Mucosa of rectum (tissue), 2 donors: Measurements from ENCODE around the gene CDK12.
"Not testable (repeated sequence)": the region's sequence is repeated elsewhere in the genome, so short reads cannot be mapped to it uniquely, and the experiment has no call there.

Source experiments
- H3K27ac ChIP-seq, 2 donors: one replicate each; pipeline ENCODE4 v1.7.0; 2013; ENCODE audit warnings: inconsistent platforms in 2 of 2, low read depth in 2 of 2, low read length in 2 of 2
- H3K27me3 ChIP-seq, 2 donors: one replicate each; pipeline ENCODE4 v1.7.0; 2013; ENCODE audit warnings: low read length in 2 of 2; ENCODE audit not compliant: control insufficient read depth in 2 of 2, insufficient read depth in 2 of 2
- H3K36me3 ChIP-seq, 2 donors: one replicate each; pipeline ENCODE4 v1.7.0; 2013; ENCODE audit warnings: low read length in 2 of 2; ENCODE audit not compliant: control insufficient read depth in 2 of 2, insufficient read depth in 2 of 2
- H3K4me1 ChIP-seq, 2 donors: one replicate each; pipeline ENCODE4 v1.7.0; 2013; ENCODE audit warnings: low read length in 2 of 2, mild to moderate bottlenecking in 1 of 2; ENCODE audit not compliant: control insufficient read depth in 2 of 2, insufficient read depth in 2 of 2
- H3K4me3 ChIP-seq, 2 donors: one replicate each; pipeline ENCODE4 v1.7.0; 2013; ENCODE audit warnings: low read length in 2 of 2
- H3K9ac ChIP-seq, 2 donors: one replicate each; pipeline ENCODE4 v1.7.0; 2013; ENCODE audit warnings: low read length in 2 of 2, low read depth in 1 of 2, mild to moderate bottlenecking in 1 of 2
- H3K9me3 ChIP-seq, 2 donors: one replicate each; pipeline ENCODE4 v1.7.0; 2013; ENCODE audit warnings: low read length in 2 of 2; ENCODE audit not compliant: control insufficient read depth in 2 of 2
- donor health status: healthy.
- donor health status: Normal muscosa, but diverticular disease.

The CDK12 gene

GRCh38 chr17:39529455-39529854 lies 68.2 kb downstream of the CDK12 start:
- no peaks in the 10 kb centered on the region for H3K9me3 ChIP-seq
- no peak overlapping the region for H3K9ac ChIP-seq
- no peaks in the 10 kb centered on the region for H3K4me1 ChIP-seq
- no peak overlapping the region for H3K27ac ChIP-seq
- no peaks in the 10 kb centered on the region for H3K27me3 ChIP-seq
- H3K4me3 ChIP-seq: no peak overlapping the region
- peaks cover 44 to 52% of the 10 kb centered on the region in 2 donors for H3K36me3 ChIP-seq

DNA sequence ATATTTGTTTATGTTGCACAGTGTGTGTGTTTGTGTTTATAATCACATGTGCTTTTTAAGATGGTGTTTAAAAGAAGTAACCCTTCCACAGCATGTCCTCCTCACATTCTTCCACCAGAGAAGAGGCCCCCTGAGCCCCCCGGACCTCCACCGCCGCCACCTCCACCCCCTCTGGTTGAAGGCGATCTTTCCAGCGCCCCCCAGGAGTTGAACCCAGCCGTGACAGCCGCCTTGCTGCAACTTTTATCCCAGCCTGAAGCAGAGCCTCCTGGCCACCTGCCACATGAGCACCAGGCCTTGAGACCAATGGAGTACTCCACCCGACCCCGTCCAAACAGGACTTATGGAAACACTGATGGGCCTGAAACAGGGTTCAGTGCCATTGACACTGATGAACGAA lies 69.2 kb downstream of the CDK12 start:
- Histone ChIP-seq H3K9ac (no peak overlapping the region), H3K9me3 (no peaks in the 10 kb centered on the region), H3K4me3 (no peak overlapping the region), H3K36me3 (peaks cover 34 to 42% of the 10 kb centered on the region in 2 donors), H3K27me3 (no peaks in the 10 kb centered on the region), H3K27ac (no peak overlapping the region), H3K4me1 (no peaks in the 10 kb centered on the region)

- Histone ChIP-seq H3K27me3 (no peaks in the 10 kb centered on the region), H3K27ac (no peak overlapping the region)
These were observed 70.0 kb downstream of the CDK12 start for GRCh38 chr17:39531252-39531651.

GRCh38 chr17:39533891-39534290 lies 72.6 kb downstream of the CDK12 start:
- H3K4me3 ChIP-seq: no peak overlapping the region
- no peak overlapping the region for H3K27ac ChIP-seq
- no peaks in the 10 kb centered on the region for H3K9me3 ChIP-seq
- H3K27me3 ChIP-seq: no peaks in the 10 kb centered on the region
- H3K4me1 ChIP-seq: no peaks in the 10 kb centered on the region
- peaks cover 14 to 17% of the 10 kb centered on the region in 2 donors for H3K36me3 ChIP-seq
- no peak overlapping the region for H3K9ac ChIP-seq

More at GRCh38 chr17:39531252-39531651, 70.0 kb downstream of the CDK12 start:
- no peaks in the 10 kb centered on the region for H3K9me3 ChIP-seq
- H3K4me3 ChIP-seq: no peak overlapping the region
- peaks cover 27 to 34% of the 10 kb centered on the region in 2 donors for H3K36me3 ChIP-seq
- H3K9ac ChIP-seq: no peak overlapping the region
- no peaks in the 10 kb centered on the region for H3K4me1 ChIP-seq

DNA sequence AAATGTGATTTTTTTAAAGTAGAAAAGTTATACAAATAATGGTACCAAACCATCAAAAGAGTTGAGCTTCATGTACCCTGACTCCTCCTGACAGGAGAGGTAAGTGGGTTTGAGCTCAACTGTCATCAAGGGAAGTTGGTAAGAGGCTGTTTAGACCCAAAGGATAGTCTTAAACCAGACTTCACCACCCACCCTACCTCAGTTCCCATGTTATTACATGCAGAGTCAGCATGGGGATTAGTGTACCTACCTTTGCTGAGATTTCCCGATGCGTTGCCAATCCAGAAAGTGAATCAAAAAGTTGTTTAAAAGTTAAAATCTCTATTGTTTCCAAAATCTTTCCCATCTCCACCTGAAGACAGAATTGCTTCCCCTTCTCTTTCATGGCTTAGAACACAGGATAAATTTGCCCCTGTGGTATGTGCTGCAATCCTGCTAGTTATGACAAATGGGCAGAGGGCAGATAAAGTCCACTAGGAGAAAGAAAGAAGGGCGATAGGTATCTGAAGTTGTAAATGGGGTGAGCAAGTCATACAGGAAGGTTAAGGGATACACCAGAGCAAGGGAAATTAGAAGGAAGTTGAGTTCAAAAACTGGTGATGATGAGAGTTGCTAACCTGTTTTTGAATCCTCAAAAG lies 73.6 kb downstream of the CDK12 start:
- no peaks in the 10 kb centered on the region for H3K27me3 ChIP-seq
- H3K4me3 ChIP-seq: no peak overlapping the region
- no peak overlapping the region for H3K27ac ChIP-seq
- peaks cover 11 to 15% of the 10 kb centered on the region in 2 donors for H3K36me3 ChIP-seq
- H3K9me3 ChIP-seq: no peaks in the 10 kb centered on the region
- H3K9ac ChIP-seq: no peak overlapping the region
- no peaks in the 10 kb centered on the region for H3K4me1 ChIP-seq

DNA sequence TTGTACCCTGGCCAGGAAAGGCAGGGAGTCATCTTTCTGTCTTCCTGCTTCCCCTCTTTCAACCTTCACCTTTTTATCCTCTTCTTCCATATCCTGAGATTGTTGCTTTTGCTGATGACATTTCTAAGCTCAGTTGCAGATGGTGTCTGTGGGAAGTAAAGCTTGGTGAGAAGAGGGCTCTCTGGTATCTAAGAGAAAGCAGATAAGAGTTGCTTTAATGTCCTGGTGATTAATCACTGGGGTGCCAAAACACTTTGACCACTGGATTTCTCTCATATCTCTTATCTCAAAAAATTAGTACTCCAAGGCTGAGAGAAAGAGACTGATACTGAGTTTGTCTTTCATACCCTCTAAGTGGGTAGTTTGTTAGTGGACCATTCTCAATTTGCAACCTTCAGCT lies 75.2 kb downstream of the CDK12 start:
- no peak overlapping the region for H3K9ac ChIP-seq
- H3K27ac ChIP-seq: no peak overlapping the region
- H3K27me3 ChIP-seq: no peaks in the 10 kb centered on the region
- no peaks in the 10 kb centered on the region for H3K4me1 ChIP-seq
- H3K4me3 ChIP-seq: no peak overlapping the region
- H3K36me3 ChIP-seq: peaks cover 0 to under 1% of the 10 kb centered on the region in 2 donors
- H3K9me3 ChIP-seq: no peaks in the 10 kb centered on the region

DNA sequence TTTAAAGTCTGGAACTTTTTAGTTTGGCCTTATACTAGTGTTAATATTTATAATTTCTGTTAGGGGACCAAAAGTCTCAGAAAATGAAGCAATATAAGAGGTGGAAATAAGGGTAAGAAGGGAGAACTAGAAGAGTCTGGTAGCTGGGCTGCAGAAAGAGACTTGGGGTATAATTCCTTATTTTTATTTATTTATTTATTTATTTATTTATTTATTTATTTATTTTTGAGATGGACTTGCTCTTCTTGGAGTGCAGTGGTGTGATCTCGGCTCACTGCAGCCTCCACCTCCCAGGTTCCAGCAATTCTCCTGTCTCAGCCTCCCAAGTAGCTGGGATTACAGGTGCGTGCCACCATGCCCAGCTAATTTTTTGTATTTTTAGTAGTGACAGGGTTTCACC lies 76.1 kb downstream of the CDK12 start:
- not testable (repeated sequence) for H3K9ac ChIP-seq, H3K27ac ChIP-seq, H3K9me3 ChIP-seq, H3K27me3 ChIP-seq, H3K4me1 ChIP-seq, H3K36me3 ChIP-seq, H3K4me3 ChIP-seq

DNA sequence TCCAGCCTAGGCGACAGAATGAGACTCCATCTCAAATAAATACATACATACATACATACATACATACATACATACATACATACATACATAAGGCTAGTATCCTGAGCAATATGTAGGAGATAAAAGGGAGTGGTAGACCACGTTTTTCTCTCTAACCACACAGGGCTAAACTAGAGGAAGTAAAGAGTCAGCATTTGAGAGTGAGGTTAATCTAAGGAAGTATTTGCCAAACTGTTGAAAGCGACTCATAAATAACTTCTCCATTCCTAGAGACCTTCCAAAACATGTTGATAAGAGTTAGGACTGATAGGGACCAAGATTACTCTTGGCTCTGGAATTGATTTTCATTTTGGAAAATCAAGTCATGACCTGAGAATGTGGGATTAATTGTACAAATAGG lies 77.6 kb downstream of the CDK12 start:
- H3K27ac ChIP-seq: no peak overlapping the region
- no peaks in the 10 kb centered on the region for H3K4me1 ChIP-seq
- no peak overlapping the region for H3K9ac ChIP-seq
- H3K27me3 ChIP-seq: no peaks in the 10 kb centered on the region
- H3K9me3 ChIP-seq: no peaks in the 10 kb centered on the region
- no peaks in the 10 kb centered on the region for H3K36me3 ChIP-seq
- no peak overlapping the region for H3K4me3 ChIP-seq

- Histone ChIP-seq H3K9me3 (no peaks in the 10 kb centered on the region), H3K4me1 (no peaks in the 10 kb centered on the region), H3K9ac (no peak overlapping the region), H3K27ac (no peak overlapping the region), H3K4me3 (no peak overlapping the region), H3K27me3 (no peaks in the 10 kb centered on the region), H3K36me3 (peaks cover 0 to 4% of the 10 kb centered on the region in 2 donors)
These were observed 79.3 kb downstream of the CDK12 start for GRCh38 chr17:39540611-39541010.

GRCh38 chr17:39541652-39542051 lies 80.4 kb downstream of the CDK12 start:
- Histone ChIP-seq H3K9ac (no peak overlapping the region), H3K9me3 (no peaks in the 10 kb centered on the region), H3K27me3 (no peaks in the 10 kb centered on the region), H3K36me3 (peaks cover 3 to 7% of the 10 kb centered on the region in 2 donors), H3K4me3 (no peak overlapping the region), H3K27ac (no peak overlapping the region), H3K4me1 (no peaks in the 10 kb centered on the region)

GRCh38 chr17:39543176-39543575 lies 81.9 kb downstream of the CDK12 start:
- peaks cover 3 to 11% of the 10 kb centered on the region in 2 donors for H3K36me3 ChIP-seq
- H3K9me3 ChIP-seq: no peaks in the 10 kb centered on the region
- H3K27me3 ChIP-seq: no peaks in the 10 kb centered on the region
- H3K9ac ChIP-seq: no peak overlapping the region
- H3K4me1 ChIP-seq: no peaks in the 10 kb centered on the region
- H3K4me3 ChIP-seq: no peak overlapping the region
- no peak overlapping the region for H3K27ac ChIP-seq
